G401.6 (cell line): ENCODE measurements around the gene HOXC10.

Experiments used
- FAIRE-seq: peaks from 2 replicates; lab custom pipeline; 2012; peaks lifted over from hg19 to GRCh38; lab: Jason Lieb, UNC

The HOXC10 gene

DNA sequence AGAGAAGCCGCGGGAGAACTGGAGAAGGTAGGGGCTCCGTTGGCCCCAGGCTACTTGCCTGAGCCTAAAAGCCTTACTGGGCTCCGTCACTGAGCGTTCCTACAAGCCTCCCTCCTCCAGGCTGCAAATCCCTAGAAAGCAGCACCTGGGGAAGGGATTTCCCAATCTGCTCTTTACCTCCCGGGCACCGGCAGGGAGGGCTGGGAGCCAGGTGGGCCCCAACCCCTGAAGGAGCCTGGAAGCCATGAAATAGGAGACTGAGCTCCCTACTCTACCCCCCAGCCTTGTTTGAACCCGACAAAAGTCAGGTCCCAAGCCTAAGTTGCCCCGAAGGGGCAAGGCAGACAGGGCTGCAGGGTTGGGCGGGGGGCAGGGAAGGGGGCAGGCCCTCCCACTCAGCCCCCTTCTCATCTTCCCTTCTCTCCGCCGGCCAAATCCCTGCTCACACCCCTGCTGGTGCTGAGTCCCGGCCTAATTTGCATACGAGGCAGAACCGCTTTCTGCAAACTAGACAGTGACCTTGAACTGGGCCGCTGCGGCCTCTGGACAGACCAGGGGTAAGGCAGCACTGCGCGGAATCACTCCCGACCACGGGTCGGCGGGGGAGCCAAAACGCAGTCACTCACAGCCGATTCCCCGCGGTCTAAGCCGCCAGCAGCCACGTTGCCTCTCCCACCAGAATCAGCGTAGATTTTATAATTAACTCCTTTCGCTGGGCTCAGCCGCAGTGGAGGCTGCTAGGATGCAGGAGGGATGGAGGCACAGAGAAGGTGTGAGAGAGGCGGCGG lies 34.0 kb upstream of the HOXC10 start:
- no peak for FAIRE-seq

GRCh38 chr12:53951577-53952334 lies 33.2 kb upstream of the HOXC10 start:
- no peak for FAIRE-seq

DNA sequence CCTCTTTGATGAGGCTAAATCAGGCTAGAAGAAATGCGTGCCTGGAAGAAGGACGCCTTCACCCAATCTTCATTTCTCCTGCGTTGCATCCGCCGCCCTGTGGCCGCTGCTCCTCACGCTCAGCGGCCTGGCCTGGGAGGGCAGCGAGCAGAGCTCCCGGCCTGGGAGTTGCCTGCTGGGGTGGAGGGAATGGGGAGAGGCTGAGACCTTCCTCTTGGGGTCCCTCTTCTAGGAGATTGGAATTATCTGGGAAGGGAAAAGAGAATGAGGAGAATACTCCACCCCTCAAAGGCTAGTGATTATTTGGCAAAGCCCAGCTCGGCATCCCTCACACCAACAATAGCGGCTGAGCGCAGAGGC lies 32.6 kb upstream of the HOXC10 start:
- FAIRE-seq = no peak

DNA sequence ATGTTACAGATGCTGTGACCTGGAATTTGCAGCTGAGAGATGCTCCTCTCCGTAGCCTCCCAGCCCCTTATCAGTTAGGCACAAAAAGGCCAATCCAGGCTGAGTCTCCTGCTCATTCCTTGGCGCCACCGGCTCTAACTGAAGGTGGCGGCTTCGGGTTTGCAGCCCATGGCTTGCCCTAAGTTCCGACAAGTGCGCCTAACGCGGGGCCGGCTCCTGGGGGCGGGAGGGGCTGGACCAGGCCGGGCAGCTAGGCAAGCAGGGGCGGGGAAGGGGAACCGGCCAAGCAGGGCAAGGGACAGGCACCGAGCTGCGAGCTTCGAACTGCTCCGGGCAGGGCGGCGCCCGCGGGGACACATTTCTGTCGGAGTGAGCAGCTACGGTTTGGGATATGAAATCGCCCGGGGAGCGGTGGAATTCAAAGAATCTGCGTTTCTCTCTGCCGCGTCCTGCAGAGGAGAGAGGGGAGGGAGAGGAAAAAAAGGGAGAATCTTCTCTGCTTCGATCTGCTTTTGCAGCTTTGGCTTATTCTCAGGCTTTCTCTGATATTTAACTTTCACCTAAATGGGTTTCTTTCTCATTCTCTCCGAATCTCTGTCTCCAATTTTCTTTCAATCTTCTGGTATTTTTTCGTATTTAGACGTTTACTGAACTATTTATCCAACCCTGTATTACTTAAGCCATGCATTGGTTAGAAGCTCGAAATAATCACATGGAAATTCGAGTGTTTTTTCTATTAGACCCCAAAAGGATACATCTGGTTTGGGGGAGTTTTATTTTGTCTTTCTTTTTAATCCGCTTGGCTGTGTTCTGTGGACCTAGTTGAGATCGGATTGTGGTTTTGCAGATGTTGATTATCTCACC lies 31.8 kb upstream of the HOXC10 start:
- peak; percentile 70 for FAIRE-seq

GRCh38 chr12:53953831-53954693 lies 30.9 kb upstream of the HOXC10 start:
- FAIRE-seq = no peak

DNA sequence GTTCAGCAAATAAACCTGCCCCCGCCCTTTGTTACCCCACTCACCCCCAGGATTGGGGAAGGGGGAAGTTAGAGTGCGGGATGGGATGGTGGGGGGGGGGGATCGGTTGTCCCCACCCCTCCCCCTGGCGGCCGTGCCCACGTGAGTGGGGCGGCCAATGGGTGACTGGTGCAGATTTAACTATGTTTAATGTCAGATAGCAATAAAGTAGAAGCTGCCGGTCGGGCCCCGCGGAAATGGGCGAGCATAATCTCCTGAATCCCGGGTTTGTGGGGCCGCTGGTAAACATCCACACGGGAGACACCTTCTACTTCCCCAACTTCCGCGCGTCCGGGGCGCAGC lies 30.3 kb upstream of the HOXC10 start, which contains the start of gene HOXC12:
TSS of gene HOXC12 (plus strand) at position 210 of the 342 bp plus-strand sequence. CDS start at position 237, 27 bp downstream.
- no peak for FAIRE-seq

- no peak for FAIRE-seq
Observed at GRCh38 chr12:53955036-53955775, 29.7 kb upstream of the HOXC10 start.

- no peak for FAIRE-seq
Observed at GRCh38 chr12:53955776-53956250, 29.1 kb upstream of the HOXC10 start.

GRCh38 chr12:53956251-53956887 lies 28.6 kb upstream of the HOXC10 start:
- no peak for FAIRE-seq

DNA sequence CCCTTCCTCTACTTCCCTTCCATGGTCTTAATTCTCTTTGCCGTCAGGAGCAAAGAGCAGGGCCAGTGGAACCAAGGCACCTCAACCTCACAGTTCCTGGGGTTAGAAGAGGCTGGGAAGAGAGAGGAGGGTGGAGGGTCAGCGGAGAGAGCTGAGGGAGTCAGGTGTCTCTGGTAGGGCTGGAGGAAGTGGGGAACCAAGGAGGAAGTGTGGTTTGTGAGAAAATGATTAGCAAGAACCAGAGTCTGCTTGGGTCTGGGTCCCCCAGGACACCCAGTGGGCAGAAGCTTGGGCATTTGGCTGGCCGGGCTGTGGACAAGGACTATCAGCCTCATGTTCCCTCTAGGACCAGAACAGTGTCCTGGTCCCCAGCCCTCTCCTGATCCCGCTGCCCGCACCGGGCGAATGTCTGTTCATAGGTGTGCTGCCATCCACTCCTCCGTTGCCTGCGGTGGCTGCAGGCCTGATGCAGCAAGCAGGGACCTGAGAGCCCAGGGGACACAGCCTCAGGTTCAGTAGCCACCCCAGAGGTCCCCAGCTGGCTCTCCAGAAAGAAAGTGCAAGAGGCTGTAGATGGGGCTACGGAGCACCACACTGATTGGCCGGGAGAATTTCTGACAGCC lies 27.9 kb upstream of the HOXC10 start:
- FAIRE-seq = no peak

DNA sequence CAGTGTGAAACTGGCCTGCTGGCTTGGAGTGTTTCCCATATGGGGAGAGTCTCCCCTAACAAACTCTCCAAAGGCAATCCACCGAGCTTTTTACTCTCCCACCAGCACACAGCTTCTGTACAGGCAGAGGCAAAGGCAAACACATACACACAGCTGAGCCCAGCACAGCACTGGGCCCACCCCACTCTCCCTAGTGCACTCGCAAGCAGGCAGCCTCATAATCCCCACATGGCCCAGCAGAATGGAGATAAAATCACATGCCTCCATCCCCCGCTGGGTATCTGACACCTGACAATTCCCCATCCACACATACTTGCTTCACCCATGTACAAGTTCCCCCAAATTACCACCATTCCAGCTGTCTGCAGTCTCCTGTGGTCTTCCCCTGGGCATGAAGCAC lies 26.8 kb upstream of the HOXC10 start:
- FAIRE-seq = no peak

GRCh38 chr12:53959314-53959713 lies 25.6 kb upstream of the HOXC10 start:
- FAIRE-seq = no peak

- no peak for FAIRE-seq
Observed at GRCh38 chr12:53960187-53961024, 24.5 kb upstream of the HOXC10 start.

DNA sequence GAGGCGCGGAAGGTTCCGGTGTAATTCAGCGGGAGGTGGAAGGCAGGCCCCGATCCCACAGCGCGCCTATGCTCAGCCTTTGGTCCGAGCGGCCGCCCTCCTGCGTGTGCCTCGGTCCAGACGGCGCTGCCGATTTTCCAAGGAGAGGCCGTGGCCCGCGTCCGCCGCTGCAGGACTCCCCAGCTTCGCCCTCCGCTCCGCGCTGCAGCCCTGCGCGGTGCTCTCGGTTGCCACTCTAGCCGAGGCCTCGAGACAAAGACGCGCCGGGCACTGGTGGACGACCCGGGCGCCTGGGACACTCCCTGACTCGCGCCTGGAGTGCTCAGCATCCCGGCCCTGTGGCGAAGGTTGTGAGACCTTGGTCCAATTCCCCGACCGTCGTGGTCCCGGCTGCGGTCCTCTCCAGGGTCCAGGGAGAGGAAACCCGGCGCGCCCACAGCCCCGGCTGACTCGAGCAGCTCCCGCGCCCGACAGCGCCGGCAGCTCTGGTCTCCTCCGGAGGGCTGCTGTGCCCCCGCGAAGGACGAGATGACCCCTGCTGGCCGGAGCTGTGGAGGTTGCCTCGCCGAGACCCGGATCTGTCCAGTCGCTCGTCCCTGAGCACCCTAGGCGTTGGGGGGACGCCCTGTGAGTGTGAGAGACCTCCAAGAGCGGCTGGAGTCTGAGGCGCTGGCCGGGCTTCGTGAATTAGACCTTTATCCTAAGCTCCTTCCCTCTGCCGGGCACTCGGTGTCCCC lies 23.8 kb upstream of the HOXC10 start:
- FAIRE-seq = no peak

- no peak for FAIRE-seq
Observed at GRCh38 chr12:53963005-53963404, 21.9 kb upstream of the HOXC10 start.

GRCh38 chr12:53963434-53964314 lies 21.3 kb upstream of the HOXC10 start:
- no peak for FAIRE-seq

DNA sequence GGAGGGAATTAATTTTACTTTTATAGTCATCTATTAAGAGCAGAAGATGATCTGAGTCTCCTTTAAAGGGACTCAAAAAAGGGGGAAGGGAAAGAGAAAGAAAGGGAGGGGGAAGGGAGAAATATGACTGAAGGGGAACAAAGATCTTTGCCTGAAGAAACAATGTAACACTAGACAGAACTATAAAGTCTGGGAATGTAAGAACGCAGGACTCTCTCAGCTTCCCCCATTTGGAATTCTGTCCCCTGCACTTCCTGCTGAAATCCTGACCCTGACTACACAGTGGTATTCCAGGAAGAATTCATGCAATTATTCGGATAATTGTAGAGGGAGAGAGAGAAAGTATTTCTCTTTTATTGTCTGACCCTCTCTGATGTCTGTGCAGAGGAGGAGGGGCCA lies 20.6 kb upstream of the HOXC10 start:
- FAIRE-seq = no peak
